GM21723 (cell line): Measurements from ENCODE around the gene ST8SIA1.
"Not testable (repeated sequence)": the region's sequence is repeated elsewhere in the genome, so short reads cannot be mapped to it uniquely, and the experiment has no call there.

Source experiments
- ATAC-seq: cut with Tn5 transposase; IDR thresholded peaks from one replicate; pipeline ENCODE4 v1.9.1; 2021; ENCODE audit warnings: mild to moderate bottlenecking, moderate library complexity; ENCODE audit not compliant: unreplicated experiment

Gene ST8SIA1

GRCh38 chr12:22188431-22188830, 146.1 kb downstream of the ST8SIA1 start:
- no peak for ATAC-seq

- no peak for ATAC-seq
These were observed 153.8 kb downstream of the ST8SIA1 start for GRCh38 chr12:22180705-22181104.

GRCh38 chr12:22173177-22173576, 161.3 kb downstream of the ST8SIA1 start:
- no peak for ATAC-seq

GRCh38 chr12:22172501-22172900, 162.0 kb downstream of the ST8SIA1 start:
- ATAC-seq, result no peak

DNA sequence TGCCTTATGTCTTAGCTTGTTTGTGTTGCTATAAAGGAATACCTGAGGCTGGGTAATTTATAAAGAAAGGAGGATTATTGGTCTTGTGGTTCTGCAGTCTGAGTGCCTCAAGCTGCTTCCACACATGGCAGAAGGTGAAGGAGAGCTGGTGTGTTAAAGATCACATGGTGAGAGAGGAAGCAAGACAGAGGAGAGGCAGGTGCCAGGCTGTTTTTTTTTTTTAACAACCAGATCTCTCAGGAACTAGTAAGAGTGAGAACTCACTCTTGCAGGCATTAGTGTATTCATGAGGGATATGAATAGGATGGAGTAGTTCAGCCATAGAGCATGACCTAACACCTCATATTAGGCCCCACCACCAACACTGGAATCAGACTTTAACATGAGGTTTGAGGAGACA, 165.1 kb downstream of the ST8SIA1 start:
- ATAC-seq, result no peak

- no peak for ATAC-seq
These were observed 170.4 kb downstream of the ST8SIA1 start for GRCh38 chr12:22164139-22164538.

DNA sequence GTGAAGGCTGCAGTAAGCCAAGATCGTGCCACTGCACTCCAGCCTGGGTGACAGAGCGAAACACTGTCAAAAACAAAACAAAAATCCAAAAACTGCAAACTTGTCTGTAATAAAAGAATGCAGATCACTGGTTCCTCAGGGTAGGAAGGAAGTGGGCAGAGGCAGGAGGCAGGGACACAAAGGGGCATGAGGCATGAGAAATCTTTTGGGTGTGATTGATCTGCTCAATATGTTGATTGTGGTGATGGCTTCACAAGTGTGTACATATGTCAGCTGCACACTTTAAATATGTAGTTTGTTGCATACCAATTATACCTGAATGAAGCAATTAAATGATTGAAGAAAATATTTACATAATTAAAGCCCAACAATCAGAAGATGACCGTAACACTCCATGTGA, 170.9 kb downstream of the ST8SIA1 start:
- ATAC-seq, result no peak

- no peak for ATAC-seq
These were observed 174.0 kb downstream of the ST8SIA1 start for GRCh38 chr12:22160396-22161003.

DNA sequence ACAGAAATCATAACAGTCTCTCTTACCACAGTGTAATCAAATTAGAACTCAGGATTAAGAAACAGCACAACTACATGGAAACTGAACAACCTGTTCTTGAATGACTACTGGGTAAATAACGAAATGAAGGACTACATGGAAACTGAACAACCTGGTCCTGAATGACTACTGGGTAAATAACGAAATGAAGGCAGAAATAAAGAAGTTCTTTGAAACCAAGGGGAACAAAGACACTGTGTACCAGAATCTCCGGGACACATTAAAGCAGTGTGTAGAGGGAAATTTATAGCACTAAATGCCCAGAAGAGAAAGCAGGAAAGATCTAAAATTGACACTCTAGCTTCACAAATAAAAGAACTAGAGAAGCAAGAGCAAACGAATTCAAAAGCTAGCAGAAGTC, 185.2 kb downstream of the ST8SIA1 start:
- ATAC-seq, result not testable (repeated sequence)

GRCh38 chr12:22146686-22147085, 187.8 kb downstream of the ST8SIA1 start:
- not testable (repeated sequence) for ATAC-seq
